Measurements from ENCODE around the gene PTPN23. TPM values are rescaled to one million over a fixed set of nuclear protein-coding genes. Genes with fewer than 3 reads are reported as not detected.

PTPN23 gene
- total and polyA plus RNA-seq, 2 experiments from 2014 or later, result 14.3 to 48.8 TPM

GRCh38 chr3:47423548-47424145, 42.8 kb downstream of the PTPN23 start:
- Histone ChIP-seq H4K20me1 (replicated peaks; ENCODE audit: insufficient read depth) (peaks cover 6% of the 10 kb centered on the region; the same call in 1 of the 2 replicates), H3K27me3 (ENCODE audit: insufficient read depth) (no peaks in the 10 kb centered on the region), H3K4me3 (no peak overlapping the region), H3F3A (replicated peaks; ENCODE audit: low read depth) (peaks cover 8% of the 10 kb centered on the region), H3K27ac (ENCODE audit: low read depth) (no peak overlapping the region), H3K79me2 (replicated peaks; ENCODE audit: insufficient read depth) (no peaks in the 10 kb centered on the region), H3K4me1 (ENCODE audit: insufficient read depth) (no peaks in the 10 kb centered on the region), H3K36me3 (ENCODE audit: insufficient read depth) (no peaks in the 10 kb centered on the region; the same call in 1 of the 2 replicates), H3K4me2 (no peak overlapping the region), H3K9me2 (ENCODE audit: insufficient read depth) (no peaks in the 10 kb centered on the region), H2AFZ (no peak overlapping the region)
- peaks cover 17% of the 10 kb centered on the region for H3K27me3 Mint-ChIP-seq (ENCODE audit: insufficient read depth, low read depth, poor library complexity)
- TF ChIP-seq NANOG (IDR thresholded peaks at IDR 0.05; ENCODE audit: borderline replicate concordance), result no peak
- TF ChIP-seq POLR2AphosphoS5 (IDR thresholded peaks at IDR 0.05; ENCODE audit: low read depth), result no peak
- no peak for TF ChIP-seq CTCF (conservative IDR thresholded peaks at IDR 0.05; ENCODE audit: low read depth in 2 of 2)
- TF ChIP-seq ZNF331 (CRISPR knock-in tag; IDR thresholded peaks at IDR 0.05; ENCODE audit: low read depth), result no peak
- TF ChIP-seq EZH2phosphoT487 (IDR thresholded peaks at IDR 0.05; ENCODE audit: unreplicated experiment), result no peak
- no peak for TF ChIP-seq JUNB (IDR thresholded peaks at IDR 0.05; ENCODE audit: unreplicated experiment)
- TF ChIP-seq ZNF114 (CRISPR knock-in tag; IDR thresholded peaks at IDR 0.05), result no peak
- TF ChIP-seq ZNF462 (CRISPR knock-in tag; IDR thresholded peaks at IDR 0.05), result no peak
- no peak for TF ChIP-seq REST (IDR thresholded peaks at IDR 0.05; ENCODE audit: unreplicated experiment)
- peaks cover 12% of the 10 kb centered on the region for H3K4me1 Mint-ChIP-seq
- H3K9me3 Mint-ChIP-seq, result no peaks in the 10 kb centered on the region
- DNase-seq (ENCODE audit: low spot score) (no peak), ATAC-seq (no peak)
- H3K36me3 Mint-ChIP-seq (ENCODE audit: low read depth), result peaks cover 51% of the 10 kb centered on the region
- no peak overlapping the region for H3K27ac Mint-ChIP-seq
- no peak overlapping the region for H3K4me3 Mint-ChIP-seq

All from GM23338 (cell line).